H1 (cell line): ENCODE measurements around the gene HSPA1L. TPM values are rescaled to one million over a fixed set of nuclear protein-coding genes. Genes with fewer than 3 reads are reported as not detected.
A peak's percentile ranks its signal among the peaks of the same experiment; 100 is the strongest.

Source experiments
- CTCF ChIA-PET: fragments of 300-600 bp; sonication (Branson Sonifier 250); formaldehyde crosslinking; loops from one replicate; lab custom pipeline; 2021; ENCODE audit not compliant: partially characterized antibody; lab: Charles Lee
- POLR2A ChIA-PET: fragments of 300-600 bp; sonication (Branson Sonifier 250); formaldehyde crosslinking; loops from one replicate; lab custom pipeline; 2021; ENCODE audit warnings: inconsistent platforms; ENCODE audit not compliant: partially characterized antibody; lab: Charles Lee
- DNase-seq, 2 experiments: peaks; one replicate each; pipeline versions ENCODE4 v3.0.0 to v3.0.0-alpha.2; 2010 to 2022; ENCODE audit warnings: low spot score in 2 of 2, low read depth in 1 of 2, mixed read lengths in 1 of 2
- FAIRE-seq: peaks from 2 replicates; lab custom pipeline; 2011; peaks lifted over from hg19 to GRCh38; lab: Jason Lieb, UNC
- H2AFZ ChIP-seq: 2 replicates; pipeline ENCODE4 v1.8.1; 2012; ENCODE audit warnings: low read length, inconsistent platforms
- H2AK5ac ChIP-seq: 2 replicates; pipeline ENCODE4 v1.6.1; 2013; ENCODE audit warnings: low read depth, low read length
- H2BK120ac ChIP-seq: replicated peaks from 2 replicates; pipeline ENCODE3; 2013; ENCODE audit warnings: low read depth, low read length, inconsistent platforms
- H2BK12ac ChIP-seq: 2 replicates; pipeline ENCODE4 v1.6.1; 2013; ENCODE audit warnings: low read depth, low read length
- H2BK15ac ChIP-seq: 2 replicates; pipeline ENCODE4 v1.6.1; 2013; ENCODE audit warnings: low read length
- H2BK20ac ChIP-seq: 2 replicates; pipeline ENCODE4 v1.6.1; 2013; ENCODE audit warnings: low read length
- H2BK5ac ChIP-seq: 2 replicates; pipeline ENCODE4 v1.6.1; 2013; ENCODE audit warnings: low read depth, low read length
- H3K14ac ChIP-seq: 2 replicates; pipeline ENCODE4 v1.6.1; 2013; ENCODE audit warnings: inconsistent platforms; ENCODE audit not compliant: insufficient read length
- H3K18ac ChIP-seq: 2 replicates; pipeline ENCODE4 v1.6.1; 2013; ENCODE audit warnings: low read length; ENCODE audit errors: extremely low read depth
- H3K23ac ChIP-seq: 2 replicates; pipeline ENCODE4 v1.6.1; 2013; ENCODE audit warnings: inconsistent platforms; ENCODE audit not compliant: insufficient read length
- H3K23me2 ChIP-seq: 2 replicates; pipeline ENCODE4 v1.6.1; 2013; ENCODE audit warnings: low read depth, low read length
- H3K27ac ChIP-seq: 2 replicates; pipeline ENCODE4 v1.6.1; 2011; ENCODE audit warnings: low read depth, low read length, inconsistent platforms
- H3K27me3 ChIP-seq, 4 experiments: replicated peaks in 1 of 4; 1 replicate in 1 of 4; 2 replicates in 3 of 4; pipeline versions ENCODE4 v1.6.1 to v1.8.1; 2011 to 2013; ENCODE audit warnings: low read length in 3 of 4, mild to moderate bottlenecking in 3 of 4, inconsistent platforms in 2 of 4, mixed read lengths in 2 of 4, moderate library complexity in 1 of 4; ENCODE audit not compliant: control insufficient read depth in 3 of 4, insufficient read depth in 3 of 4; ENCODE audit errors: extremely low read depth in 1 of 4
- H3K36me3 ChIP-seq, 4 experiments: 2 replicates each; pipeline versions ENCODE4 v1.6.1 to v1.8.1; 2011 to 2013; ENCODE audit warnings: mild to moderate bottlenecking in 4 of 4, low read length in 3 of 4, moderate library complexity in 2 of 4, control low read depth in 1 of 4, inconsistent platforms in 1 of 4; ENCODE audit not compliant: insufficient read depth in 4 of 4, control insufficient read depth in 2 of 4
- H3K4ac ChIP-seq: replicated peaks from 2 replicates; pipeline ENCODE3; 2013; ENCODE audit warnings: low read length, low read depth, mixed read lengths, inconsistent platforms; ENCODE audit not compliant: insufficient read length
- H3K4me1 ChIP-seq, 4 experiments: replicated peaks in 1 of 4; 1 replicate in 1 of 4; 2 replicates in 3 of 4; pipeline versions ENCODE4 v1.6.1 to v1.8.1; 2011 to 2013; ENCODE audit warnings: low read length in 3 of 4, inconsistent platforms in 2 of 4, mixed read lengths in 1 of 4; ENCODE audit not compliant: insufficient read depth in 4 of 4, control insufficient read depth in 3 of 4
- H3K4me2 ChIP-seq, 2 experiments: 2 replicates each; pipeline versions ENCODE4 v1.6.1 to v1.8.1; 2011 to 2013; ENCODE audit warnings: low read depth in 2 of 2, low read length in 2 of 2, control low read depth in 1 of 2, inconsistent platforms in 1 of 2, mild to moderate bottlenecking in 1 of 2; ENCODE audit not compliant: insufficient read depth in 1 of 2
- H3K4me3 ChIP-seq, 4 experiments: fragments of 200-600, 300-600 bp in 1 of 4; sonication (generic), shearing (Covaris generic), sonication (Bioruptor Twin) in 1 of 4; 2 replicates each; pipeline versions ENCODE4 v1.5.1 to v1.8.1; 2011 to 2016; ENCODE audit warnings: low read length in 4 of 4, low read depth in 3 of 4, control low read depth in 2 of 4, inconsistent platforms in 2 of 4, mild to moderate bottlenecking in 2 of 4, mixed read lengths in 1 of 4, moderate library complexity in 1 of 4; ENCODE audit not compliant: insufficient read depth in 2 of 4; ENCODE audit errors: extremely low read depth in 1 of 4
- H3K56ac ChIP-seq: replicated peaks from 2 replicates; pipeline ENCODE3; 2013; ENCODE audit warnings: low read depth, mild to moderate bottlenecking, mixed read lengths, low read length, inconsistent platforms; ENCODE audit not compliant: insufficient read length
- H3K79me1 ChIP-seq: 2 replicates; pipeline ENCODE4 v1.6.1; 2013; ENCODE audit warnings: low read depth, low read length, control low read depth
- H3K79me2 ChIP-seq, 2 experiments: 2 replicates each; pipeline versions ENCODE4 v1.6.1 to v1.8.1; 2012 to 2013; ENCODE audit warnings: low read length in 2 of 2, mild to moderate bottlenecking in 2 of 2, inconsistent platforms in 1 of 2; ENCODE audit not compliant: insufficient read depth in 2 of 2, control insufficient read depth in 1 of 2
- H3K9ac ChIP-seq, 4 experiments: replicated peaks in 1 of 4; 1 replicate in 1 of 4; 2 replicates in 3 of 4; pipeline versions ENCODE4 v1.6.1 to v1.8.1; 2011 to 2013; ENCODE audit warnings: low read depth in 3 of 4, low read length in 3 of 4, control low read depth in 2 of 4, mild to moderate bottlenecking in 2 of 4, moderate library complexity in 2 of 4, inconsistent platforms in 1 of 4; ENCODE audit errors: extremely low read depth in 1 of 4
- H3K9me3 ChIP-seq, 2 experiments: 2 replicates each; pipeline versions ENCODE4 v1.6.1 to v1.8.1; 2012 to 2013; ENCODE audit warnings: mild to moderate bottlenecking in 2 of 2, moderate library complexity in 2 of 2, control low read depth in 1 of 2, inconsistent platforms in 1 of 2, low read depth in 1 of 2, low read length in 1 of 2, mixed read lengths in 1 of 2; ENCODE audit not compliant: insufficient read depth in 2 of 2
- H4K20me1 ChIP-seq, 2 experiments: replicated peaks in 1 of 2; 2 replicates each; pipeline versions ENCODE3 to v1.8.1; 2011 to 2013; ENCODE audit warnings: inconsistent platforms in 2 of 2, low read length in 2 of 2, mild to moderate bottlenecking in 1 of 2; ENCODE audit not compliant: insufficient read depth in 2 of 2, control insufficient read depth in 1 of 2
- H4K5ac ChIP-seq: 2 replicates; pipeline ENCODE4 v1.6.1; 2013; ENCODE audit warnings: low read length, low read depth, mixed read lengths, inconsistent platforms; ENCODE audit not compliant: insufficient read length
- H4K8ac ChIP-seq: 2 replicates; pipeline ENCODE4 v1.8.0; 2013; ENCODE audit warnings: mild to moderate bottlenecking, moderate library complexity, low read length, inconsistent platforms; ENCODE audit not compliant: insufficient read depth; ENCODE audit errors: extremely low read depth
- H4K91ac ChIP-seq: replicated peaks from 2 replicates; pipeline ENCODE3; 2013; ENCODE audit warnings: low read length, mixed read lengths, inconsistent platforms; ENCODE audit not compliant: insufficient read length
- MAFK ChIP-seq: IDR thresholded peaks from 2 replicates; pipeline ENCODE4 v1.6.1; 2012; ENCODE audit warnings: low read depth, mild to moderate bottlenecking, improper control_type of control experiment, low read length
- NANOG ChIP-seq: IDR thresholded peaks from 2 replicates; pipeline ENCODE4 v1.6.1; 2011; ENCODE audit warnings: low read length, low read depth, mild to moderate bottlenecking, inconsistent platforms; ENCODE audit not compliant: insufficient read depth, poor library complexity, severe bottlenecking
- RNF2 ChIP-seq: fragments of 200-900, 300-1000 bp; sonication (generic); IDR thresholded peaks from 2 replicates; pipeline ENCODE4 v1.7.1; 2016; ENCODE audit warnings: borderline replicate concordance, low read depth, mild to moderate bottlenecking, antibody characterized with exemption, low read length; ENCODE audit not compliant: poor library complexity, severe bottlenecking; ENCODE audit errors: missing control alignments
- SP1 ChIP-seq: IDR thresholded peaks from 2 replicates; pipeline ENCODE4 v1.6.1; 2011; ENCODE audit warnings: low read depth, low read length
- TAF1 ChIP-seq: IDR thresholded peaks from 2 replicates; pipeline ENCODE4 v1.6.1; 2011; ENCODE audit warnings: mild to moderate bottlenecking, low read depth, low read length
- TAF7 ChIP-seq: optimal IDR thresholded peaks from 2 replicates; pipeline ENCODE3; 2011; ENCODE audit warnings: low read depth, mild to moderate bottlenecking, inconsistent platforms, low read length, moderate library complexity, borderline replicate concordance
- WGBS, 2 experiments: shearing (Covaris generic) in 1 of 2; methylation state at CpG; one replicate each; pipeline versions ENCODE4 v1.1.6 to v1.1.7; 2013 to 2015; ENCODE audit warnings: low lambda C conversion rate in 2 of 2, mixed read lengths in 2 of 2, inconsistent platforms in 1 of 2, low coverage in 1 of 2, missing lambda C conversion rate in 1 of 2; ENCODE audit not compliant: insufficient replicate concordance in 2 of 2, insufficient coverage in 1 of 2, insufficient read length in 1 of 2; ENCODE audit errors: extremely low coverage in 1 of 2, missing lambda C conversion rate in 1 of 2; 5-methylcytosine and 5-hydroxymethylcytosine counted together
- long read RNA-seq, 2 experiments: library from RNA in 1 of 2; library from capped mRNA in 1 of 2; stranded (forward); transcript quantifications; one replicate each; pipeline ENCODE4 v2.0.0, GENCODE V29; 2021; ENCODE audit warnings: inconsistent platforms in 1 of 2
- polyA minus RNA-seq, 3 experiments: library from RNA; depleted of rRNA, polyadenylated mRNA; stranded (reverse); fragments of >200 nt; gene quantifications; 1 replicate in 2 of 3; 2 replicates in 1 of 3; pipeline ENCODE4 v1.2.3, GENCODE V29; 2011
- polyA plus RNA-seq, 7 experiments: library from polyadenylated mRNA; depleted of rRNA in 3 of 7; stranded (reverse) in 5 of 7; unstranded in 2 of 7; fragments of >200 nt in 5 of 7; fragments of 200-250 nt in 2 of 7; gene quantifications; 1 replicate in 5 of 7; 2 replicates in 1 of 7; 4 replicates in 1 of 7; pipeline versions ENCODE4 v1.2.1 to v1.2.3, GENCODE V29; 2011 to 2013; ENCODE audit warnings: missing spikeins in 2 of 7, mixed read lengths in 2 of 7
- total RNA-seq: library from RNA; stranded (reverse); fragmentation: NEBNext Ultra II Directional; extraction: Animal tissue kit (Norgen Biotek cat#: 25700); gene quantifications from 2 replicates; pipeline ENCODE4 v1.2.1, GENCODE V29; 2021
- TF ChIP-seq, protein P1 (sequence below): IDR thresholded peaks from 2 replicates; pipeline ENCODE4 v1.6.1; 2011; ENCODE audit warnings: low read depth, mild to moderate bottlenecking, low read length; ENCODE audit not compliant: insufficient read depth

Gene HSPA1L
- total RNA-seq, result 1.6 and 1.9 TPM in 2 replicates
- polyA plus RNA-seq (2011; rRNA removed), result 0.78 and 1.00 TPM in 2 replicates
- 0.81 TPM for polyA plus RNA-seq (2011; cell fraction: cytosol; rRNA removed)
- polyA plus RNA-seq (2011; cell fraction: nucleus; rRNA removed), result 0.88 TPM
- polyA plus RNA-seq (2012, experiment 1 of 2), result 1.3 to 1.9 TPM (median 1.7 TPM) in 4 replicates
- polyA plus RNA-seq (2012, experiment 2 of 2), result 0.46 TPM
- polyA plus RNA-seq (2013, experiment 1 of 2), result 0.77 TPM
- 0.85 TPM for polyA plus RNA-seq (2013, experiment 2 of 2)
- 0.85 and 0.88 TPM in 2 replicates for polyA minus RNA-seq (2011; rRNA and poly(A)+ RNA removed)
- 0.88 TPM for polyA minus RNA-seq (2011; cell fraction: cytosol; rRNA and poly(A)+ RNA removed)
- 0.90 TPM for polyA minus RNA-seq (2011; cell fraction: nucleus; rRNA and poly(A)+ RNA removed)
- long read RNA-seq, experiment 1, partial matches to known transcripts, result 0 of 2 reads
- long read RNA-seq, experiment 1, other reads (novel, unspliced or antisense), result 2 of 2 reads
- long read RNA-seq, experiment 2, partial matches to known transcripts, result 0 of 2 reads
- long read RNA-seq, experiment 2, other reads (novel, unspliced or antisense), result 0 of 2 reads

DNA sequence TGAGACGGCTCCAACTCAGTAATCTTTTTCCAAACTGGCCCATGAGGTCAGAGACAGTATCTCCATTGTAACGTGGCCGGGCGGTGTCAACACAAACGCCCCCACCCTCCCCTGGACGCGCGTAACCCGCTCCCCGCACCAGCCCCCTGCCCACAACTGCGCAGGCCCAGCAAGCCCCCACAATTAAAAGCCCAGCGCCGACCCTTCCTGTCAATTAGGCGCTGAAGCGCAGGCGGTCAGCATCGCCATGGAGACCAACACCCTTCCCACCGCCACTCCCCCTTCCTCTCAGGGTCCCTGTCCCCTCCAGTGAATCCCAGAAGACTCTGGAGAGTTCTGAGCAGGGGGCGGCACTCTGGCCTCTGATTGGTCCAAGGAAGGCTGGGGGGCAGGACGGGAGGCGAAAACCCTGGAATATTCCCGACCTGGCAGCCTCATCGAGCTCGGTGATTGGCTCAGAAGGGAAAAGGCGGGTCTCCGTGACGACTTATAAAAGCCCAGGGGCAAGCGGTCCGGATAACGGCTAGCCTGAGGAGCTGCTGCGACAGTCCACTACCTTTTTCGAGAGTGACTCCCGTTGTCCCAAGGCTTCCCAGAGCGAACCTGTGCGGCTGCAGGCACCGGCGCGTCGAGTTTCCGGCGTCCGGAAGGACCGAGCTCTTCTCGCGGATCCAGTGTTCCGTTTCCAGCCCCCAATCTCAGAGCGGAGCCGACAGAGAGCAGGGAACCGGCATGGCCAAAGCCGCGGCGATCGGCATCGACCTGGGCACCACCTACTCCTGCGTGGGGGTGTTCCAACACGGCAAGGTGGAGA lies at the start of gene HSPA1L, which contains the start of gene HSPA1A:
HSPA1L (minus strand) TSS at position 259 of the 814 bp plus-strand sequence. CDS start 3,311 bp downstream, outside the sequence.
HSPA1A (plus strand) TSS at position 519 of the 814 bp plus-strand sequence; CDS start at position 733, 214 bp downstream.
- H2BK12ac ChIP-seq, result no peak within 1 kb of the TSS
- H2AFZ ChIP-seq, result no peak within 1 kb of the TSS
- H3K36me3 ChIP-seq, result no peaks in the 10 kb centered on the region
- peak within 1 kb of the TSS; percentile 55; the same call in 1 of the 2 replicates for H2BK5ac ChIP-seq
- peaks cover 0 to 5% of the 10 kb centered on the region in 2 experiments; a peak in 1 of 4 replicates for H3K79me2 ChIP-seq
- H3K4me2 ChIP-seq, result peak within 1 kb of the TSS; percentile 71 to 95
- no peak within 1 kb of the TSS for H4K5ac ChIP-seq
- H3K27me3 ChIP-seq, result no peaks in the 10 kb centered on the region
- no peak for FAIRE-seq
- H3K18ac ChIP-seq, result no peak within 1 kb of the TSS; the same call in none of the 2 replicates
- WGBS, 2 experiments, result 2% methylated on average over 54 of the region's 56 CpGs; no CpG with 5 or more reads in 1 of the 2 experiments
- H2BK120ac ChIP-seq, result no peak within 1 kb of the TSS
- H3K23ac ChIP-seq, result no peak within 1 kb of the TSS
- no peak within 1 kb of the TSS for H4K91ac ChIP-seq
- no peaks in the 10 kb centered on the region for H3K9me3 ChIP-seq
- no peak within 1 kb of the TSS for H2BK20ac ChIP-seq
- ChIA-PET CTCF (interaction anchor here (1.1 to 3.6 kb wide), 2 partner anchors 11 to 18 kb away, joined by 3 to 28 read pairs; partner anchors contain the start of gene VARS1), POLR2A (interaction anchor here (0.6 to 6.3 kb wide), 23 partner anchors 9 to 1498 kb away, joined by 3 to 119 read pairs (median 4); partner anchors contain the start of genes BAG6, C6orf47, HSPA1B and LSM2)
- H4K20me1 ChIP-seq, result no peaks in the 10 kb centered on the region
- no peak within 1 kb of the TSS for H3K4ac ChIP-seq
- peaks cover 0 to 5% (median 3%) of the 10 kb centered on the region in 4 experiments; a peak in 5 of 7 replicates for H3K4me1 ChIP-seq
- no peak within 1 kb of the TSS for H2BK15ac ChIP-seq
- no peak within 1 kb of the TSS for H3K56ac ChIP-seq
- DNase-seq, result peak; percentile 91 to 93
- no peak within 1 kb of the TSS for H3K14ac ChIP-seq
- H3K23me2 ChIP-seq, result peaks cover 8% of the 10 kb centered on the region
- H2AK5ac ChIP-seq, result no peak within 1 kb of the TSS
- peak within 1 kb of the TSS; percentile 54 to 77 (median 65) for H3K4me3 ChIP-seq
- peak within 1 kb of the TSS in 3 of 4 experiments; percentile 54 to 69 (median 57); a peak in 6 of 7 replicates for H3K9ac ChIP-seq
- H4K8ac ChIP-seq, result 0 out of 2 replicates have a peak within 1 kb of the TSS, but pooled peaks have one; percentile 42
- peak within 1 kb of the TSS; percentile 37; the same call in 1 of the 2 replicates for H3K27ac ChIP-seq
- H3K79me1 ChIP-seq, result peaks cover 2% of the 10 kb centered on the region; the same call in 1 of the 2 replicates
- TF ChIP-seq MAFK (no peak), RNF2 (no peak), TAF1 (peak; percentile 86), TAF7 (peak; percentile 55), SP1 (peak; percentile 68; the same call in 1 of the 2 replicates), NANOG (no peak)
- TF ChIP-seq, protein P1, sequence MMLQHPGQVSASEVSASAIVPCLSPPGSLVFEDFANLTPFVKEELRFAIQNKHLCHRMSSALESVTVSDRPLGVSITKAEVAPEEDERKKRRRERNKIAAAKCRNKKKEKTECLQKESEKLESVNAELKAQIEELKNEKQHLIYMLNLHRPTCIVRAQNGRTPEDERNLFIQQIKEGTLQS, result no peak
